Measurements from ENCODE around the gene PCBP3.

DNA sequence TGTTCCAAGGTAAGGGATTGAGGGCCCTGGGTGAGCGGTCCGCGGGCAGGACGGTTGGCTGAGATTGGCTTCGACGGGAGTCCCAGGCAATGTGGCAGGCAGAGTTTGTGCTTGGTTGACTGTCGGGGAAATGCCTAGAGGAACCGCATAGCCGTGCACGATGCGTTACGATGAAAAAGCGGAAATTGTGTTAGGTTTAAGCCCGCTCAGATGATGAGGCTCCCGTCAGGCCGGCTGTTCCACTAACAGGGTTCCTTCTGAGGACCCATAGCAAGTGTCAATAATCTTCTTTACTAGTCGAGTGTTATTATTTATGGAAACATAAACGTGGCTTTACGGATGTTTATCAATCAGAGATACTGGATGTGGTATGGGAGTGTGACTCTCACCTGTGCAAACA, 220.2 kb downstream of the PCBP3 start:
- TF ChIP-seq, protein P1, sequence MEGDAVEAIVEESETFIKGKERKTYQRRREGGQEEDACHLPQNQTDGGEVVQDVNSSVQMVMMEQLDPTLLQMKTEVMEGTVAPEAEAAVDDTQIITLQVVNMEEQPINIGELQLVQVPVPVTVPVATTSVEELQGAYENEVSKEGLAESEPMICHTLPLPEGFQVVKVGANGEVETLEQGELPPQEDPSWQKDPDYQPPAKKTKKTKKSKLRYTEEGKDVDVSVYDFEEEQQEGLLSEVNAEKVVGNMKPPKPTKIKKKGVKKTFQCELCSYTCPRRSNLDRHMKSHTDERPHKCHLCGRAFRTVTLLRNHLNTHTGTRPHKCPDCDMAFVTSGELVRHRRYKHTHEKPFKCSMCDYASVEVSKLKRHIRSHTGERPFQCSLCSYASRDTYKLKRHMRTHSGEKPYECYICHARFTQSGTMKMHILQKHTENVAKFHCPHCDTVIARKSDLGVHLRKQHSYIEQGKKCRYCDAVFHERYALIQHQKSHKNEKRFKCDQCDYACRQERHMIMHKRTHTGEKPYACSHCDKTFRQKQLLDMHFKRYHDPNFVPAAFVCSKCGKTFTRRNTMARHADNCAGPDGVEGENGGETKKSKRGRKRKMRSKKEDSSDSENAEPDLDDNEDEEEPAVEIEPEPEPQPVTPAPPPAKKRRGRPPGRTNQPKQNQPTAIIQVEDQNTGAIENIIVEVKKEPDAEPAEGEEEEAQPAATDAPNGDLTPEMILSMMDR (IDR thresholded peaks at IDR 0.05) = no peak
- no peak for TF ChIP-seq ZFX (IDR thresholded peaks at IDR 0.05; ENCODE audit: borderline replicate concordance)

All from 22Rv1 (cell line).